ENCODE data around the gene LBX2. TPM values are rescaled to one million over a fixed set of nuclear protein-coding genes. Genes with fewer than 3 reads are reported as not detected.

The LBX2 gene
- total RNA-seq, 2 donors from 2014 or later: 0.60 to 1.0 TPM

- no peak for DNase-seq
- intact Hi-C loops (cut with DNase I): loop anchor here in 1 of 2 donors (2.0 kb wide), 1 partner anchor 18 kb away; no protein-coding TSS in a partner anchor
- peak; percentile 0 to 1 for ATAC-seq
Measured at GRCh38 chr2:74528600-74529356, 29.4 kb upstream of the LBX2 start.

GRCh38 chr2:74527741-74528140 lies 28.3 kb upstream of the LBX2 start:
- intact Hi-C loops (cut with DNase I): loop anchor here in 1 of 2 donors (2.0 kb wide), 1 partner anchor 17 kb away; no protein-coding TSS in a partner anchor
- DNase-seq: no peak
- no peak for ATAC-seq

- intact Hi-C loops (cut with DNase I): no loop called here
Measured at GRCh38 chr2:74526649-74527230, 27.3 kb upstream of the LBX2 start.

GRCh38 chr2:74525717-74526648 lies 26.6 kb upstream of the LBX2 start, which contains the start of gene DQX1:
DQX1 (minus strand) TSS chr2:74526231; CDS start chr2:74525729, 502 bp downstream.
- ATAC-seq (no peak), DNase-seq (no peak)
- intact Hi-C loops (cut with DNase I): no loop called here

More at GRCh38 chr2:74526649-74527230, 27.3 kb upstream of the LBX2 start:
- ATAC-seq (no peak), DNase-seq (no peak)

- ATAC-seq (no peak), DNase-seq (no peak)
- intact Hi-C loops (cut with DNase I): no loop called here
Measured at GRCh38 chr2:74524955-74525716, 25.7 kb upstream of the LBX2 start.

- DNase-seq (no peak), ATAC-seq (no peak)
- intact Hi-C loops (cut with DNase I): no loop called here
Measured at GRCh38 chr2:74524005-74524404, 24.6 kb upstream of the LBX2 start.

GRCh38 chr2:74522516-74522915 lies 23.1 kb upstream of the LBX2 start:
- ATAC-seq (no peak), DNase-seq (no peak)
- intact Hi-C loops (cut with DNase I): no loop called here

GRCh38 chr2:74516650-74517049 lies 17.2 kb upstream of the LBX2 start:
- intact Hi-C loops (cut with DNase I): no loop called here
- ATAC-seq (no peak), DNase-seq (no peak)

GRCh38 chr2:74515981-74516633 lies 16.7 kb upstream of the LBX2 start:
- ATAC-seq: peak; percentile 88
- DNase-seq: peak; percentile 74
- intact Hi-C loops (cut with DNase I): no loop called here

GRCh38 chr2:74515271-74515980 lies 16.0 kb upstream of the LBX2 start:
- DNase-seq (no peak), ATAC-seq (no peak)

GRCh38 chr2:74514368-74515270 lies 15.2 kb upstream of the LBX2 start, which contains the start of gene TLX2:
TLX2 (plus strand) TSS chr2:74514450; CDS start chr2:74514807, 357 bp downstream.
- DNase-seq (no peak), ATAC-seq (no peak)
- intact Hi-C loops (cut with DNase I): no loop called here

More at GRCh38 chr2:74515271-74515980, 16.0 kb upstream of the LBX2 start:
- intact Hi-C loops (cut with DNase I): no loop called here

- DNase-seq: no peak
- no peak for ATAC-seq
- intact Hi-C loops (cut with DNase I): no loop called here
Measured at GRCh38 chr2:74513605-74514367, 14.4 kb upstream of the LBX2 start.

- intact Hi-C loops (cut with DNase I): no loop called here
- ATAC-seq: no peak
- no peak for DNase-seq
Measured at GRCh38 chr2:74512744-74513604, 13.6 kb upstream of the LBX2 start.

- DNase-seq (no peak), ATAC-seq (no peak)
- intact Hi-C loops (cut with DNase I): loop anchor here in 1 of 2 donors (2.0 kb wide), 1 partner anchor 17 kb away; the partner anchor contains the start of genes AUP1 and HTRA2
Measured at GRCh38 chr2:74511104-74511989, 11.9 kb upstream of the LBX2 start.
